Measurements from ENCODE around the gene TFB1M. TPM values are rescaled to one million over a fixed set of nuclear protein-coding genes. Genes with fewer than 3 reads are reported as not detected.
A peak's percentile ranks its signal among the peaks of the same experiment; 100 is the strongest.

Gene TFB1M
- total RNA-seq, 1 donor from 2014 or later: 20.6 TPM

GRCh38 chr6:155260686-155261085 is 53.6 kb downstream of the TFB1M start:
- ATAC-seq (no peak), DNase-seq (no peak)
- peaks cover 50% of the 10 kb centered on the region for H3K36me3 ChIP-seq
- no peak overlapping the region for H3K4me3 ChIP-seq
- H3K27ac ChIP-seq: no peak overlapping the region
- no peaks in the 10 kb centered on the region for H3K4me1 ChIP-seq
- TF ChIP-seq CTCF (IDR thresholded peaks at IDR 0.05): no peak
- intact Hi-C loops (cut with DNase I): no loop called here
- H3K27me3 ChIP-seq (ENCODE audit: low read depth): no peaks in the 10 kb centered on the region
- H3K9me3 ChIP-seq: no peaks in the 10 kb centered on the region

DNA sequence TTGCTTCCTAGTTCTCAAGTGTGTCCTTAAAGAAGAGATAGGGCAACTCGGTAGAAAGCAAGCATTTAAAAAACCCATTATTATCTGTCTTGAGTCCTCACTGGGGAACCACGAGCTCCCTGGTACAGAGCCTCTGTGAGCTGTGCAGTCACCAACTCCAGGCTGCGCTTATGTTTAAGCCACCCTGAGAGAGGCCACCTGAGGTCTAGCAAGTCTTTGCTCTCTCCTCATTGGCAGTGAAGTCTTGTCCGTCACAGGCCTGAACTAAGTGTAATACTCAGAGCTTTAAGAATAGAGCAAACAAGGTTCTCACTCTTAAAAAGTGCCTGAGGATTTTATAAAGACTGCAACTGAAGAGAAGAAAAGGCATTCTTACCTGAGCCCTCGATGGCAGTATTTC is 54.4 kb downstream of the TFB1M start:
- intact Hi-C loops (cut with DNase I): no loop called here
- Histone ChIP-seq H3K27me3 (ENCODE audit: low read depth) (no peaks in the 10 kb centered on the region), H3K27ac (no peak overlapping the region), H3K4me1 (no peaks in the 10 kb centered on the region), H3K9me3 (no peaks in the 10 kb centered on the region), H3K4me3 (no peak overlapping the region), H3K36me3 (peaks cover 58% of the 10 kb centered on the region)
- TF ChIP-seq CTCF (IDR thresholded peaks at IDR 0.05): no peak
- no peak for DNase-seq
- peak in 1 of 2 donors; percentile 64 for ATAC-seq

DNA sequence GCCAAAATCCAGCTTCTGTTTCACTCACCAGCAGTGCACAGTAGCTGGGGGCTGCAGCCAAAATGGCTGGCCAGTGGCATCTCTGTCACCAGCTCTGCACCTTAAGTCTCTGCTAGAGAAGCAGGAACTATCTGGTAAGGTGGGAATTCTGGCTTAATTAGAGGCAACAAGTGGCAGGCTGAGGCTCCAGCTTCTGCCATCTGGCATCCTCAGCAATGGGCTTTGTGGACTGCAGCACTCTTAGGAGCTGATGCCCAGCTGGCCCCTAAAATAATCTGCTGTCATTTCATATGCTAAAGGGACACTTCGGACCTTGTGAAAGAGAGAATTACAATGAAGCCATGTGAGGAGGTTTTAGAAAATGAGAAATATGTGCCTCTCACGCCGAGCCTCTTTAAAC is 55.1 kb downstream of the TFB1M start:
- intact Hi-C loops (cut with DNase I): no loop called here
- no peak overlapping the region for H3K27ac ChIP-seq
- H3K4me1 ChIP-seq: no peaks in the 10 kb centered on the region
- no peak overlapping the region for H3K4me3 ChIP-seq
- no peaks in the 10 kb centered on the region for H3K27me3 ChIP-seq (ENCODE audit: low read depth)
- ATAC-seq (no peak), DNase-seq (no peak)
- peaks cover 65% of the 10 kb centered on the region for H3K36me3 ChIP-seq
- TF ChIP-seq CTCF (IDR thresholded peaks at IDR 0.05): no peak
- no peaks in the 10 kb centered on the region for H3K9me3 ChIP-seq

GRCh38 chr6:155257796-155258195 is 56.5 kb downstream of the TFB1M start:
- H3K36me3 ChIP-seq: peaks cover 78% of the 10 kb centered on the region
- no peak overlapping the region for H3K4me3 ChIP-seq
- no peak overlapping the region for H3K27ac ChIP-seq
- ATAC-seq (no peak), DNase-seq (no peak)
- no peaks in the 10 kb centered on the region for H3K9me3 ChIP-seq
- no peak for TF ChIP-seq CTCF (IDR thresholded peaks at IDR 0.05)
- intact Hi-C loops (cut with DNase I): no loop called here
- no peaks in the 10 kb centered on the region for H3K4me1 ChIP-seq
- no peaks in the 10 kb centered on the region for H3K27me3 ChIP-seq (ENCODE audit: low read depth)

DNA sequence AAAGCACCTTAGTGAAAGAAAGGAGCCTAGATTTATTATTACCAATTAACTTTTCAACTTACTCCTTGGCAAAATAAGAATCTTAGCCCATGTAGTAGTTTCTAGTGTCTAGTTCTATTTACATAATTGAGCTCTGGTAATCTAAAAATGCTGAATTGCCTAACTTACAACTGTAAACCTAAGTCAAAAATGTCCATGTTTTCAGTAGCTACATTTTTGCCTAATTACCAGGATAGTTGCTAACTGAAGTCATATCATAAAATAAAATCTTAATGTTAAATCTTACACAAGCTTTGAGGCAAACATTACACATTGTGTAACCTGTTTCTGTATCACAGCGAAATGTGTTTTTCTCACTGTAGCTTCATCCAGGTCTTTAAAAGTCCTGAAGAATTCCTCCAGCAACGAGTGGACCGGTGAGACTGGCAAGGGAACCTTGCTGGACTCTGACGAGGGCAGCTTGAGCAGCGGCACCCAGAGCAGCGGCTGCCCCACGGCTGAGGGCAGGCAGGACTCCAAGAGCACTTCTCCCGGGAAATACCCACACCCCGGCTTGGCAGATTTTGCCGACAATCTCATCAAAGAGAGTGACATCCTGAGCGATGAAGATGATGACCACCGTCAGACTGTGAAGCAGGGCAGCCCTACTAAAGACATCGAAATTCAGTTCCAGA is 58.0 kb downstream of the TFB1M start:
- Histone ChIP-seq H3K27ac (no peak overlapping the region), H3K27me3 (ENCODE audit: low read depth) (no peaks in the 10 kb centered on the region), H3K9me3 (no peaks in the 10 kb centered on the region), H3K36me3 (peaks cover 92% of the 10 kb centered on the region), H3K4me1 (no peaks in the 10 kb centered on the region), H3K4me3 (no peak overlapping the region)
- no peak for ATAC-seq
- TF ChIP-seq CTCF (IDR thresholded peaks at IDR 0.05): no peak
- intact Hi-C loops (cut with DNase I): no loop called here
- DNase-seq: no peak
